SJCRH30 (cell line): Measurements from ENCODE around the gene INSIG1. TPM values are rescaled to one million over a fixed set of nuclear protein-coding genes. Genes with fewer than 3 reads are reported as not detected.

Experiments used
- DNase-seq, 2 experiments: peaks; one replicate each; pipeline ENCODE4 v3.0.0-alpha.2; 2015 to 2020
- H3K27ac ChIP-seq: fragments of 250-450 bp; sonication (Bioruptor Pico); 2 replicates; pipeline ENCODE4 v1.5.1; 2020; ENCODE audit warnings: mild to moderate bottlenecking, moderate library complexity
- H3K27me3 ChIP-seq: fragments of 250-450 bp; sonication (Bioruptor Pico); 2 replicates; pipeline ENCODE4 v1.5.1; 2020; ENCODE audit warnings: mild to moderate bottlenecking, moderate library complexity
- H3K36me3 ChIP-seq: fragments of 250-450 bp; sonication (Bioruptor Pico); 2 replicates; pipeline ENCODE4 v1.5.1; 2020; ENCODE audit warnings: mild to moderate bottlenecking, moderate library complexity
- H3K4me1 ChIP-seq: fragments of 250-450 bp; sonication (Bioruptor Pico); 2 replicates; pipeline ENCODE4 v1.5.1; 2020; ENCODE audit warnings: mild to moderate bottlenecking, moderate library complexity
- H3K4me3 ChIP-seq: fragments of 250-450 bp; sonication (Bioruptor Pico); 2 replicates; pipeline ENCODE4 v1.5.1; 2020; ENCODE audit warnings: mild to moderate bottlenecking, moderate library complexity
- H3K9me3 ChIP-seq: fragments of 250-450 bp; sonication (Bioruptor Pico); replicated peaks from 2 replicates; pipeline ENCODE4 v1.5.1; 2020; ENCODE audit warnings: mild to moderate bottlenecking, moderate library complexity
- total RNA-seq: library from RNA; depleted of rRNA; stranded (reverse); fragments of >200 nt; shearing (Covaris generic); gene quantifications from 2 replicates; pipeline ENCODE4 v1.2.3, GENCODE V29; 2014; rRNA removed

The INSIG1 gene
- total RNA-seq: 57.3 and 60.9 TPM in 2 replicates

DNA sequence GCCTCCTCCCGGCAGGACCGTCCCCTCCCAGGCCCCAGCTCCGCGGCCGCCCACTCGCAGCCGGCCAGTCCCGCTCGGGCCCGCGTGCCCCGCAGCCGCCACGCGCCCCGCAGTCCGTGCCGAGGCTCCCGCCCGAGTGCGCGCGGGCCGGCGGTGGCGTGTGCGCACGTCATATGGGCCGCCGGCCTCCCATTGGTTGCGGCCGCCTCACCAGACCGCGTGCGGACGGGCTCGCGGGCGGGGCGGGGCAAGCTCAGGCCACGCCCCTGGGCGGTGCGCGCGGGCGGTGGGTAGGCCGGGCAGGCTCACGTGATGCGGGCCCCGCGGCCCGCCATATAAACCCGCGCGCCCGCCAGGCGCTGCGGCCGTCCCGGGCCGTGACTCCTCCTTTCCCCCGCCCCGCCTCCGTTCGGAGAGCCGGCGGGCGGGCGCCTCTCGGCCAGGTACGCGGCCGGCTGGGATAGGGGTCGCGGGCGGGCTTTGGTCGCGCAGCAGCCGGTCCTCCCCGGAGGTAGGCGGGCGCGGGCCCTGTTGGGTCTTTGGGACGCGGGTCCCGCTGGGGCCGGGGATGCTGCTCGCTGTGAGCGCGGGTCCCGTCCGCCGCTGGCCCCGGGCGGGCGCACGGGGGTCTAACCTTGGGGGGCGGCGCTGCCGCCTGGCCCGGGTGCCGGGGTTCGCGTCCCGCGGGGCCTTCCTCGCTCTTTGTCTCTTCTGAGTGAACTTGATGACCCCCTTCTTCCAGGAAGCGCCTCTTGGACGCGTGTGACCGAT lies at the start of gene INSIG1:
INSIG1 (plus strand) TSS at position 362 of the 771 bp plus-strand sequence; CDS start at position 770, 408 bp downstream.
- H3K9me3 ChIP-seq: no peaks in the 10 kb centered on the region
- peak within 1 kb of the TSS; percentile 66 for H3K27ac ChIP-seq
- DNase-seq: peak; percentile 78 to 87
- no peaks in the 10 kb centered on the region; the same call in 1 of the 2 replicates for H3K36me3 ChIP-seq
- peak within 1 kb of the TSS; percentile 86 for H3K4me3 ChIP-seq
- peaks cover 3% of the 10 kb centered on the region; the same call in 1 of the 2 replicates for H3K4me1 ChIP-seq
- H3K27me3 ChIP-seq: 0 out of 2 replicates have a peak, but pooled peaks cover 3% of the 10 kb centered on the region

DNA sequence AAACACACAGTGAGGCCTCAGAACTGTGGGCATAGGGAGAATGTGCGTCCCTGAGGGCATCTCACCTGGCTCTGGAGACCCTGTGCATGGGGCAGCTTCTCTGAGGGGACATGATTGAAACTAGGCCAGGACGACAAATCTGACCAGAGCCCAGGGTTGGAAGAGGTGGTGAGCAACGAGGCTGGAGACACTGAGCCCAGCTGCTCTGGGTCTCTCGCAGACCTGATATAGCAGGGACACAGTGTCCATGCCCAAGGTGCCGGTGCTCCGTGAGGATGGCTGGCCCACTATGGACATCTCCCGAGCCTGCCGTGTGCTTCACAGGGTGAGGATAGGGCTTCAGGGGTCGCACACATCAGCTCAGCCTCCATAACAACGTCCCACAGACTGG lies 49.3 kb upstream of the INSIG1 start:
- no peak overlapping the region for H3K4me3 ChIP-seq
- H3K36me3 ChIP-seq: no peaks in the 10 kb centered on the region
- H3K4me1 ChIP-seq: no peaks in the 10 kb centered on the region
- DNase-seq: no peak
- H3K27me3 ChIP-seq: peaks cover 16% of the 10 kb centered on the region
- no peaks in the 10 kb centered on the region; the same call in 1 of the 2 replicates for H3K9me3 ChIP-seq
- no peak overlapping the region for H3K27ac ChIP-seq

DNA sequence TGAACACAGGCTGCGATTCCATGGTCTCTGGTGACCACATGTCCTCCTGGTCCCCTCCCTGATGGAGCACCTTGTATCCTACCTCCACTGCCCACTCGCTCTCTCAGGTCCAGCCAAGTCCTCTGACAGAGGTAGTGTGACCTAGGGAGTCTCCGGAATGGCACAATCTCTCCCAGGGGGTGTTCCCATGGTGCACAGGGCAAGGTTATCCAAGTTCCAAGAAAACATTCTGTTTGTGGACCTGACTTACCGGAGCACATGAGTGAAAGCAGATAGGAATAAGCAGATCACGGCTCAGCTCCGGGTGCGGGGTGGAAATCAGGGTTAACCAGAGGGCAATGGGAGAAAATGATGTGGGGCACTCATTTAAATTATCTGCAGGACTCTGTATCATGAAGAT lies 45.8 kb upstream of the INSIG1 start:
- H3K36me3 ChIP-seq: no peaks in the 10 kb centered on the region
- DNase-seq: no peak
- H3K9me3 ChIP-seq: no peaks in the 10 kb centered on the region
- H3K27ac ChIP-seq: no peak overlapping the region
- H3K4me1 ChIP-seq: no peaks in the 10 kb centered on the region; the same call in 1 of the 2 replicates
- H3K27me3 ChIP-seq: peaks cover 12% of the 10 kb centered on the region
- no peak overlapping the region for H3K4me3 ChIP-seq

DNA sequence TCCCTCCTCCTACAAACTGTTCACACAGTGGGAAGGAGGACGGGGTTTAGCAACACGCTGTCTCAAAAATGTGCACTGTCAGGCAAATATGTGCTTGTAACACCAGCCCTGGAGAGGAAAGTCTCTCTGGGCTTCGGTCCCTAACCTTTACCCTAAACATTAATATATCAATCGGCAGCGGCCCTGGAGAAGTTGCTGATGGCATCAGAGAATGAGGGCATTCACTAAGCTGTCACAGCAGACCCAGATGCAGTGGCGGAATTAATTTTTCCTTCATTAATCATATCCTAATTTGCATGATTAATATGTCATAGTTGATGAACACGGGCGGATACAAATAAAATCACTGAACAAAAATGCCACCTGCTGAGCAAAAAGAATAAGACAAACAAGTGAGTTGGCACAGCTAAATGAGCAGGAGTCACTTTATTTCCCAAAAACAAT lies 45.2 kb upstream of the INSIG1 start:
- no peak for DNase-seq
- H3K9me3 ChIP-seq: no peaks in the 10 kb centered on the region
- H3K27me3 ChIP-seq: peaks cover 10% of the 10 kb centered on the region

DNA sequence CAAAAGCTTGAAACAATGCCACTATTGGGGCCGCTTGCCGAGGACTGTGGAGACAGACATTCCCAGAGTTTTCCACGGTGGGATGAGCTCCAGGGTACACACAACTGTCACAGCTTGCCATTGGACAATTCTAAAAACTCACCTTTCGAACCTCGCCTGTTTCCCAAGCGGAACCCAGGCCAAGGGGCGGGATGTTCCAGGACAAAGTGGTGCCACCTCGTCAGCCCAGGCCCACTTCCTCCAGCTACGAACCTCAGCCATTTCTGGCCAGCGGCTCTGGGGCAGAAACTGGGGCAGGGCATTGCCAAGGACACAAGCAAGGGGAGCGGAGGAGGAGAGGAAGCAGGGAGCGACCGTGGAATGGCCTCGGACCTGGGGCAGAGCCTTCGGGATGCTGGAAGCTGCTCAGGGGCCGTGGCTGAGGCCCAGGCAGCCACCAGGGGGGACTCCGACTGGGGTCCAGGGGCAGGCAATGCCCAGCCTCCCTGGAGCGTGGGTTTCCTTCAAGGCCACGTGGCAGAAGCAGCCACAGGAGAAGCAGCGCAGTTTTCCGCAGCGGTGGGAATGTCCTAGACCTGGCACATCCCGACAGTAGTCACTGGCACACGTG lies 44.7 kb upstream of the INSIG1 start:
- no peaks in the 10 kb centered on the region; the same call in 1 of the 2 replicates for H3K4me1 ChIP-seq
- DNase-seq: no peak
- no peaks in the 10 kb centered on the region for H3K36me3 ChIP-seq
- H3K4me3 ChIP-seq: no peak overlapping the region
- no peak overlapping the region for H3K27ac ChIP-seq
- H3K9me3 ChIP-seq: no peaks in the 10 kb centered on the region
- peaks cover 10% of the 10 kb centered on the region for H3K27me3 ChIP-seq

More for the DNA sequence above, 45.2 kb upstream of the INSIG1 start:
- Histone ChIP-seq H3K27ac (no peak overlapping the region), H3K36me3 (no peaks in the 10 kb centered on the region), H3K4me1 (no peaks in the 10 kb centered on the region; the same call in 1 of the 2 replicates), H3K4me3 (no peak overlapping the region)

DNA sequence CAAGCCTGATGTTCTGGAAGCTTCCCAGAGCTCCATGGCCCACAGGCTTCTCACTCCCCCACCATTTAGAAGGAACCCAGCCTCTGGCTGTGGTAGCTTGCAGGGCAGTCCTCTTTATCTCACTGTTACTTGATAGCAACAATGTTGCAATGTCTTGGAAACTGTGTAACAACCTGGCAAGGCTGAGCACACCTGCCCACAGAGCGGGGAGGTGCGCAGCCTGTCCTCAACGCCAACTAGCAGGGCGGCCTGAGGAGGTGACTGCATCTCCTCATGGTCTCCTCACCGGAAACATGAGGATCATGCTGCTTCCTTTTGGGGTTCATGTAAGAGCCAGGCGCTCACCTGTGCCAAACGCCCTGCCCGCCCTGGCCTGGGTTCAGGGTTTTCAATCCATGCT lies 43.7 kb upstream of the INSIG1 start:
- Histone ChIP-seq H3K9me3 (no peaks in the 10 kb centered on the region), H3K4me1 (no peaks in the 10 kb centered on the region; the same call in 1 of the 2 replicates), H3K27ac (no peak overlapping the region), H3K4me3 (no peak overlapping the region), H3K27me3 (peaks cover 10% of the 10 kb centered on the region), H3K36me3 (no peaks in the 10 kb centered on the region)
- DNase-seq: no peak

DNA sequence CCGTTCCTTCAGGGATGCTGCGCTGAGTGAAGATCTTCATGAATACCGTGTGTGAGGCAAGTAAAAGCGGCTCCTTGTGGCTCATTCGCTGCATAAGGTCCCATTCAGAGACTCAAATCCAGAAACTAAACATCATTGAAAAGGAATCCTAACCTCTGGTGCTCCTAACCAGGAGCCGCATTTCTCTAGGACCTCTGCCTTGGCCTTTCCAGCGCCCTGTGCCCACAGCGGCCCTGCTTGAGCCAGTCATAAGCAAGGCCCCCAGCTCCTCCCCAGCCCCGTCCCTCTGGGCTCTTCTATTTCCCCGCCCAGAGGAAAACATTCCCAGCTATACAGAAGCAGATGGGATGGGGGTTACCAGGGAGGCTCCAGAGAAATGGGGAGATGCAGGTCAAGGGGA lies 42.6 kb upstream of the INSIG1 start:
- Histone ChIP-seq H3K4me3 (no peak overlapping the region), H3K36me3 (no peaks in the 10 kb centered on the region), H3K27ac (no peak overlapping the region), H3K9me3 (no peaks in the 10 kb centered on the region), H3K4me1 (no peaks in the 10 kb centered on the region; the same call in 1 of the 2 replicates), H3K27me3 (peaks cover 7% of the 10 kb centered on the region; the same call in 1 of the 2 replicates)
- DNase-seq: no peak

DNA sequence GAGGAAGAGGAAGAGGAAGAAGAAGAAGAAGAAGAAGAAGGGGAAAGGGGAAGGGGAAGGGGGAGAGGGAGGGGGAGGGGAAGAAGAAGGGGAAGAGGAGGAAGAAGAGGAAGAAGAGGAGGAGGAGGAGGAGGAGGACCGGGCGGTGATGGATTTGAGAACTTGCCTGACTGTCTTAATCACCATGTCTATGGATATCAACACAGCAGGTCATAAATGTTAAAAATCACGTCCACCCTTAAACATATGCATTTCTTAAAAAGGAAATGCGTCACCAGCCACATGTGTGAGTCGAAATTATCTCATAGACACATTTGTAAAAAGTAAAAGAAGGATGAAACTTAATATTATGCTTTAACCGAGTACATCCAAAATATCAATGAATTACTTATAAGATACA lies 42.1 kb upstream of the INSIG1 start:
- Histone ChIP-seq H3K27me3 (peaks cover 7% of the 10 kb centered on the region; the same call in 1 of the 2 replicates), H3K27ac (no peak overlapping the region), H3K4me3 (no peak overlapping the region), H3K36me3 (no peaks in the 10 kb centered on the region), H3K4me1 (no peaks in the 10 kb centered on the region; the same call in 1 of the 2 replicates), H3K9me3 (no peaks in the 10 kb centered on the region)
- no peak for DNase-seq

DNA sequence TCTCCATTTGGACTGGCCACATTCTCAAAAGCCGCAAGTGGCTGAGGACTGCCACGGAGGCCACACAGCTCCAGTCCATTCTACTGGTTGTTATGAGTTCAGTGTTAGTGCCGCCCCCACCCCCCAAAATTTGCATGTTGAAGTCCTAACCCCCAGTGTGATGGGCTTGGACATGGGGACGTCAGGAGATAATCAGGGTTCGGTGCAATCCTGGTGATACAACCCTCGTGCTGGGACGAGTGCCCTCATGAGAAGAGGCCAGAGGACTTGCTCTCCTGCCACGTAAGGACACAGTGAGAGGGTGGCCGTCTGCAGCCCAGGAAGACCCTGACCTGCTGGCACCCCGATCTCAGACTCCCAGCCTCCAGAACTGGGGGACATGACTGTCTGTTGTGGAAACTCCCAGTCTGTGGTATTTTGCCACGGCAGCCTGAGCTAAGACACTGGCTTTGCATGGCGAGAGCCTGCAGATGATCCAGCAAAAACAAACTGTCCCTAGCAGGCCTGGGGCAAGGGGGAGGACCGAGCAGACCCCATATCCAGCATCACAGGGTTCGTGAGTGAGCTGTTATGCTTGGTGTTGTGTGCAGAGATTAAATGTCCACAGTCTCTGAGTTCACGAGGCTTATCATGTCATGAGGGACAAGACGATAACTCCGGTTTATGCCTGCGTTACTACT lies 41.5 kb upstream of the INSIG1 start:
- H3K27me3 ChIP-seq: peaks cover 7% of the 10 kb centered on the region; the same call in 1 of the 2 replicates
- H3K4me1 ChIP-seq: no peaks in the 10 kb centered on the region; the same call in 1 of the 2 replicates
- H3K36me3 ChIP-seq: no peaks in the 10 kb centered on the region
- no peak for DNase-seq
- no peak overlapping the region for H3K4me3 ChIP-seq
- H3K27ac ChIP-seq: no peak overlapping the region
- no peaks in the 10 kb centered on the region for H3K9me3 ChIP-seq

DNA sequence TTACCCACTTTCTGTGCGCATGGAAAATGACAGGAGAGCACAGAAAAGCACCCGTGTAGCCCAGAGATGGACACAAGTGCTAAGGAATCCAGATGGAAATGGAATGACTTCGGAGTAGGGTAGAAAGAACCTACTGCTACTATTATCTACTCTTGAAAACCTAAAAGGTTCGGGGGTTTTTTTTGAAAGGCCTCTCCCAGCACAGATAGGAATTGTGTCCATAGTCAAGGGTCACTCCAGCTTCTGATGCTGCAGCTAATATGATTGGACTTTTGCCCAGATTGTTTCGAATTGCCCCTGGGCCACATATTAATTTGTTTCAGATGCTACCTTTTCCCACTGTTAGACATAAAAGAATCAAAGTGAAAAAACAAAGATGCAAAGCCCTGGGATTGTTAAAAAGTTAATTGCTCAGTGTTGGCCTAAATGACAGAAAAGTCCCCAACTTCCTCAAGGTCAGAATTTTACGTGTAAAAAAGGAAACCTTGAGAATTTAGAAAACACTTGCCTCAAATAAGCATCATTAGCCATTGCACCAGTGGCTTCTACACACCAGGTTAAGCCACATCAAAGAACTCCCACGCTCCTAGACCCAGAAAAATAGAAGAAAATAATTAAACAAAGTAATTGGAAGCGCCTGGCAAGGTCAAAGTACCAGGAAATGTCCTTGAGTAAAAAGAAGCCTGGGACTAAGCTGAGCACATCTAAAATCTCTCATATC lies 40.8 kb upstream of the INSIG1 start:
- H3K9me3 ChIP-seq: no peaks in the 10 kb centered on the region
- no peaks in the 10 kb centered on the region; the same call in 1 of the 2 replicates for H3K4me1 ChIP-seq
- H3K27me3 ChIP-seq: peaks cover 7% of the 10 kb centered on the region; the same call in 1 of the 2 replicates
- DNase-seq: no peak
- peak overlapping the region; percentile 15 for H3K4me3 ChIP-seq
- no peak overlapping the region for H3K27ac ChIP-seq
- H3K36me3 ChIP-seq: no peaks in the 10 kb centered on the region

DNA sequence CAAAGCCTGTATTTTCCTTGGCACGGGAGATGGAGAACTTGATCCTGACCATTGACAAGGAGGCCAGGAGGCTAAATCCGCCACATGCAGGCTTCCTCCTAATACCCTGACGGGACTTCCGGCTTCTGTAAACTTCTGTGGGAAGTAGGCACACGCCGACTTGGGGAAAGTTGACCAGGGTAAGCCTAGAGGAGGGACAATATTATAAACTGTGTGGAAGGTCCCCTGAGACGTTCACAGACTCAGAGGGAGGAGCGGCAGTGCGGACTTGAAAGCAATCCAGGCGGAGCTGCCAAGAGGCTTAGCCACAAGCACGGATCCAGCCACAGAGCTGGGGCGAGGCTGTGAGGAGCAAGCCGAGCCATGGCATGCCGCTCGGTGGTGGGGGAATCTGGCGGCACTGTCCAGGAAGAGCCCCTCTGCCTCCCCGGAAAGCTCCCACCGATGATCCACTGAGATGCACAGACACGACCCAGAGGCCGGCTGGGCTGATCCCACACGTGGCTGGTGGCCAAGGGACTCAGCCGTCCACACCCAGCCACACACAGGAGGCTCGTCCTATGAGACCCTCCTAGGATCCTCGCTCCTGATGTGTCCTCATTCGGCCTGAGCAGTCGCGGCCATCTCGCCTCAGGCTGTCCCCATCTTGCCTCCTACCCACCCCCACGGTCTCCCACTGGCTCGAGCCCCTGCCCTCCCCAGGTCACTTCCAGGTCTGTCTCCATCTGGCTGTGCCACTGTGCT lies 40.0 kb upstream of the INSIG1 start:
- no peaks in the 10 kb centered on the region; the same call in 1 of the 2 replicates for H3K4me1 ChIP-seq
- H3K4me3 ChIP-seq: peak overlapping the region; percentile 15
- no peak overlapping the region for H3K27ac ChIP-seq
- H3K9me3 ChIP-seq: no peaks in the 10 kb centered on the region
- H3K27me3 ChIP-seq: peaks cover 4% of the 10 kb centered on the region; the same call in 1 of the 2 replicates
- H3K36me3 ChIP-seq: no peaks in the 10 kb centered on the region
- peak; percentile 43 to 65 for DNase-seq

DNA sequence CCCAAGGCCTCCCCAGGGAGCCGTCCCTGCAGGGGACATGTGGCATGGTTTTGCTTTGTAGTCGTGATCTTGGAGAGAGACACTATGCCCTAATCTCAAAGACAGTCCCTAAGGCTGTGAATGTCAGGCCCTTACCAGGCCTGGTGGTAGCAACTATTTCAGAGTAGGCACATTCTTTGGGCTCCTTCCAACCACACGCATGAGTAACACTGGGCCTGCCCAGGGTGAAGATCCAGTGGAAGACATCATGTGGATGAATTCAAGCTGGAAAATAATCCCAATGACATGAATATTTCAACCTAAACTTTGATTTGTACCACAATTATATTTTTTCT lies 39.5 kb upstream of the INSIG1 start:
- Histone ChIP-seq H3K4me3 (no peak overlapping the region), H3K36me3 (no peaks in the 10 kb centered on the region), H3K27me3 (no peaks in the 10 kb centered on the region; the same call in 1 of the 2 replicates), H3K27ac (no peak overlapping the region), H3K4me1 (no peaks in the 10 kb centered on the region; the same call in 1 of the 2 replicates), H3K9me3 (no peaks in the 10 kb centered on the region)
- peak; percentile 21 to 27 for DNase-seq

DNA sequence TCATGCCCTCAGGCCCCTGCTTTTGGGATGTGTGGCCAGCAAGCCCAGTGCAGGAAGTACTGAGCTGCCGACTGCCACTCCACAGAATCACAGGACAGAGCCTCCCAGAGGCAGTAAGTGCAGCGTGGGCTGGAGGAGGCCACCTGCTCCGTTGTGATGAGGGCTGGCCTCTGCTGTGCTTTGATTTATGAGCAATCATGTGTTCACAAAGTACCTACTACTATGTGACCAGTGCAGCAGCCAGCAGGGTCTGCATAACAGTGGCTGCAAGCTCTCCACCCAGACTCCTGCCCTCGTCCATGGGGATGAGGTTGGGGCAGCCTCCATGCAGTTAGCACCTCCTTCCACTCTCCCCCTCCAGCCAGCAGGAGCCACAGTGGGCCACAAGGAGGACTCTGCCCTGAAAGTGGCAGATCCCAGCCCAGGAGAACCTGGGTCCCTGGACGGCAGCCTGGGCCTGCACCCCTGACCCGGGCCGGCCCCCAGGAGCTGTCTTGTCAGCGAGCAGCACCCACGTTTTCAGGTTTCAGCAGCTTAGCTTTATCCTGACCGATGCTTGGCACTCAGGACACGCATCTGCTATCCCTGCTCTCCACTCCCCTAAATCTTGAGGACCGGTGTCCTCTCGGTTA lies 37.7 kb upstream of the INSIG1 start:
- DNase-seq: no peak
- H3K27me3 ChIP-seq: no peaks in the 10 kb centered on the region; the same call in 1 of the 2 replicates
- no peaks in the 10 kb centered on the region for H3K36me3 ChIP-seq
- no peak overlapping the region for H3K27ac ChIP-seq
- no peak overlapping the region for H3K4me3 ChIP-seq
- H3K9me3 ChIP-seq: no peaks in the 10 kb centered on the region
- no peaks in the 10 kb centered on the region; the same call in 1 of the 2 replicates for H3K4me1 ChIP-seq
